H9 (cell line): ENCODE results near the gene CREBRF. TPM values are rescaled to one million over a fixed set of nuclear protein-coding genes. Genes with fewer than 3 reads are reported as not detected.

Experiments
- DNase-seq: peaks from one replicate; pipeline ENCODE4 v3.0.0-alpha.2; 2017
- H2AFZ ChIP-seq: one replicate; pipeline ENCODE4 v1.6.1; 2013; ENCODE audit warnings: mild to moderate bottlenecking, low read length, control low read depth, moderate library complexity
- H2AK5ac ChIP-seq: 2 replicates; pipeline ENCODE4 v1.6.1; 2013; ENCODE audit warnings: low read length, control low read depth, mixed read lengths; ENCODE audit not compliant: insufficient read length
- H2BK120ac ChIP-seq: one replicate; pipeline ENCODE4 v1.6.1; 2013; ENCODE audit warnings: low read depth, mild to moderate bottlenecking, low read length, control low read depth, inconsistent platforms; ENCODE audit not compliant: poor library complexity, severe bottlenecking
- H2BK12ac ChIP-seq: 2 replicates; pipeline ENCODE4 v1.6.1; 2013; ENCODE audit warnings: low read length, control low read depth, mixed read lengths, low read depth; ENCODE audit not compliant: insufficient read length
- H2BK15ac ChIP-seq: 2 replicates; pipeline ENCODE4 v1.6.1; 2013; ENCODE audit warnings: low read depth, low read length, control low read depth
- H2BK20ac ChIP-seq: one replicate; pipeline ENCODE4 v1.6.1; 2013; ENCODE audit warnings: low read depth, mild to moderate bottlenecking, low read length, control low read depth, inconsistent platforms; ENCODE audit not compliant: poor library complexity, severe bottlenecking
- H2BK5ac ChIP-seq: 2 replicates; pipeline ENCODE4 v1.6.1; 2013; ENCODE audit warnings: low read length, control low read depth, mixed read lengths; ENCODE audit not compliant: insufficient read length
- H3K14ac ChIP-seq: 2 replicates; pipeline ENCODE4 v1.6.1; 2013; ENCODE audit warnings: low read length, control low read depth; ENCODE audit not compliant: insufficient read depth
- H3K18ac ChIP-seq: 2 replicates; pipeline ENCODE4 v1.6.1; 2013; ENCODE audit warnings: low read depth, mild to moderate bottlenecking, mixed read lengths, low read length, control low read depth; ENCODE audit not compliant: insufficient read length
- H3K23ac ChIP-seq: 2 replicates; pipeline ENCODE4 v1.6.1; 2013; ENCODE audit warnings: low read length, control low read depth, mixed read lengths, low read depth; ENCODE audit not compliant: insufficient read length
- H3K23me2 ChIP-seq: 2 replicates; pipeline ENCODE4 v1.6.1; 2013; ENCODE audit warnings: low read depth, mild to moderate bottlenecking, mixed read lengths, low read length, control low read depth; ENCODE audit not compliant: insufficient read length, poor library complexity, severe bottlenecking
- H3K27ac ChIP-seq: 2 replicates; pipeline ENCODE4 v1.5.1; 2013; ENCODE audit warnings: low read length, control low read depth, mixed read lengths, low read depth; ENCODE audit not compliant: insufficient read length
- H3K27me3 ChIP-seq: 2 replicates; pipeline ENCODE4 v1.6.1; 2013; ENCODE audit warnings: low read length, control low read depth, inconsistent platforms; ENCODE audit not compliant: insufficient read depth
- H3K4ac ChIP-seq: 2 replicates; pipeline ENCODE4 v1.6.1; 2013; ENCODE audit warnings: low read depth, mild to moderate bottlenecking, control low read depth, inconsistent platforms, low read length, moderate library complexity
- H3K4me1 ChIP-seq: 2 replicates; pipeline ENCODE4 v1.6.1; 2013; ENCODE audit warnings: low read length, control low read depth, inconsistent platforms; ENCODE audit not compliant: insufficient read depth
- H3K4me2 ChIP-seq: 2 replicates; pipeline ENCODE4 v1.6.1; 2013; ENCODE audit warnings: low read length, control low read depth, mixed read lengths; ENCODE audit not compliant: insufficient read length, insufficient read depth
- H3K56ac ChIP-seq: 2 replicates; pipeline ENCODE4 v1.6.1; 2013; ENCODE audit warnings: low read depth, mild to moderate bottlenecking, mixed read lengths, low read length, control low read depth; ENCODE audit not compliant: insufficient read length
- H3K79me1 ChIP-seq: 2 replicates; pipeline ENCODE4 v1.6.1; 2013; ENCODE audit warnings: low read depth, mild to moderate bottlenecking, moderate library complexity, low read length, control low read depth, inconsistent platforms; ENCODE audit not compliant: insufficient read depth, poor library complexity, severe bottlenecking
- H3K79me2 ChIP-seq: 2 replicates; pipeline ENCODE4 v1.6.1; 2013; ENCODE audit warnings: low read length, control low read depth, inconsistent platforms; ENCODE audit not compliant: insufficient read depth
- H3K9ac ChIP-seq: 2 replicates; pipeline ENCODE4 v1.6.1; 2013; ENCODE audit warnings: low read length, control low read depth, mixed read lengths; ENCODE audit not compliant: insufficient read length; ENCODE audit errors: extremely low read depth
- H3K9me3 ChIP-seq: one replicate; pipeline ENCODE4 v1.6.1; 2013; ENCODE audit warnings: low read depth, low read length, inconsistent platforms; ENCODE audit not compliant: control insufficient read depth
- H3T11ph ChIP-seq: one replicate; pipeline ENCODE4 v1.6.1; 2013; ENCODE audit warnings: mild to moderate bottlenecking, low read length, control low read depth, inconsistent platforms
- H4K20me1 ChIP-seq: one replicate; pipeline ENCODE4 v1.6.1; 2013; ENCODE audit not compliant: control insufficient read depth, insufficient read length, insufficient read depth
- H4K5ac ChIP-seq: 2 replicates; pipeline ENCODE4 v1.6.1; 2013; ENCODE audit warnings: low read depth, mild to moderate bottlenecking, mixed read lengths, low read length, control low read depth; ENCODE audit not compliant: insufficient read length
- H4K8ac ChIP-seq: replicated peaks from 2 replicates; pipeline ENCODE4 v1.6.1; 2013; ENCODE audit warnings: low read length, control low read depth, mixed read lengths, low read depth; ENCODE audit not compliant: insufficient read length
- H4K91ac ChIP-seq: 2 replicates; pipeline ENCODE4 v1.6.1; 2013; ENCODE audit warnings: low read depth, mild to moderate bottlenecking, moderate library complexity, mixed read lengths, low read length, control low read depth; ENCODE audit not compliant: insufficient read length
- H3K27ac Mint-ChIP-seq, 3 experiments: 2 replicates in 2 of 3; 3 replicates in 1 of 3; pipeline ENCODE4 v1.8.0; 2020 to 2021; ENCODE audit warnings: mixed read lengths in 3 of 3, mild to moderate bottlenecking in 1 of 3, moderate library complexity in 1 of 3
- H3K27me3 Mint-ChIP-seq: 2 replicates; pipeline ENCODE4 v1.8.0; 2021; ENCODE audit warnings: low read depth, mild to moderate bottlenecking, moderate library complexity, mixed read lengths
- H3K36me3 Mint-ChIP-seq, 3 experiments: 2 replicates in 2 of 3; 3 replicates in 1 of 3; pipeline ENCODE4 v1.8.0; 2020 to 2021; ENCODE audit warnings: low read depth in 3 of 3, mixed read lengths in 3 of 3; ENCODE audit not compliant: insufficient read depth in 1 of 3
- H3K4me1 Mint-ChIP-seq, 2 experiments: 2 replicates each; pipeline ENCODE4 v1.8.0; 2020; ENCODE audit warnings: mixed read lengths in 2 of 2
- H3K4me3 Mint-ChIP-seq, 2 experiments: 2 replicates in 1 of 2; 3 replicates in 1 of 2; pipeline ENCODE4 v1.8.0; 2020 to 2021; ENCODE audit warnings: mild to moderate bottlenecking in 2 of 2, mixed read lengths in 2 of 2, moderate library complexity in 1 of 2
- H3K9me3 Mint-ChIP-seq, 2 experiments: 2 replicates in 1 of 2; 3 replicates in 1 of 2; pipeline ENCODE4 v1.8.0; 2020; ENCODE audit warnings: mild to moderate bottlenecking in 2 of 2, mixed read lengths in 2 of 2, moderate library complexity in 1 of 2
- WGBS: extraction: QIAGEN DNeasy Blood & Tissue Kit; methylation state at CpG from one replicate; pipeline ENCODE4 v1.1.7; 2013; ENCODE audit warnings: missing lambda C conversion rate, low lambda C conversion rate, mixed read lengths; ENCODE audit not compliant: insufficient read length; ENCODE audit errors: extremely low coverage; 5-methylcytosine and 5-hydroxymethylcytosine counted together
- total RNA-seq: library from RNA; stranded (reverse); gene quantifications from 2 replicates; pipeline ENCODE4 v1.2.1, GENCODE V29; 2021
- TF ChIP-seq, protein P1 (sequence below): fragments of 200-600 bp; sonication (generic); conservative IDR thresholded peaks from 3 replicates; pipeline ENCODE4 v1.8.0; 2021; ENCODE audit warnings: antibody characterized with exemption, mild to moderate bottlenecking

Gene CREBRF
- total RNA-seq, 1 experiment from 2014 or later: 2.7 TPM

DNA sequence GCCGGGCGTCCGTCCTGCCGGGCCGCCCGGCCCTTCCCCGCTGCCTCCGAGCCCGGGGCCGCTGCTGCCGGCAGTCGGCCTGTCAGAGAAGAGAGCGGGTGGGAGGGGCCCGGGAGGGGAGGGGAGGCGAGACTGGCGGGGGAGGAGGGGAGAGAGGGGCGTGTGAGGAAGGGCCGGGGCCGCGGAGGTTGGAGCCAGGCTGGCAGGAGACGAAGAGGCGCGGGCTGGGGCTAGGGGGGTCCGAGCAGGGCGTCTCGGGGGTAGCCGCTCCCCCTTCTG is 570 bp downstream of the CREBRF start:
- Histone ChIP-seq H2BK5ac (no peak overlapping the region), H3K27ac (no peak overlapping the region), H3K79me2 (no peaks in the 10 kb centered on the region), H3K56ac (no peak overlapping the region), H3K23ac (no peak overlapping the region), H3K9ac (no peak overlapping the region), H3K4me1 (no peaks in the 10 kb centered on the region; the same call in 1 of the 2 replicates), H2AFZ (no peak overlapping the region), H4K91ac (no peak overlapping the region), H2BK15ac (no peak overlapping the region), H3K23me2 (peaks cover 4% of the 10 kb centered on the region), H2BK20ac (no peak overlapping the region), H4K8ac (no peak overlapping the region), H3K4me2 (peak overlapping the region; percentile 98), H2AK5ac (no peak overlapping the region), H3K4ac (no peak overlapping the region), H4K20me1 (no peaks in the 10 kb centered on the region), H4K5ac (no peak overlapping the region), H3T11ph (no peak overlapping the region), H2BK120ac (no peak overlapping the region), H3K79me1 (no peaks in the 10 kb centered on the region), H3K27me3 (no peaks in the 10 kb centered on the region), H3K14ac (no peak overlapping the region), H2BK12ac (no peak overlapping the region), H3K18ac (no peak overlapping the region), H3K9me3 (no peaks in the 10 kb centered on the region)
- Mint-ChIP-seq H3K27ac (peak overlapping the region in 1 of 3 experiments; percentile 85; a peak in 1 of 7 replicates), H3K9me3 (no peaks in the 10 kb centered on the region), H3K36me3 (no peaks in the 10 kb centered on the region), H3K27me3 (no peaks in the 10 kb centered on the region; the same call in 1 of the 2 replicates), H3K4me1 (peaks cover 13 to 22% of the 10 kb centered on the region in 2 experiments), H3K4me3 (peak overlapping the region; percentile 88 to 94)
- no CpG with 5 or more reads among the region's 27 CpGs for WGBS
- DNase-seq: no peak
- TF ChIP-seq, protein P1, sequence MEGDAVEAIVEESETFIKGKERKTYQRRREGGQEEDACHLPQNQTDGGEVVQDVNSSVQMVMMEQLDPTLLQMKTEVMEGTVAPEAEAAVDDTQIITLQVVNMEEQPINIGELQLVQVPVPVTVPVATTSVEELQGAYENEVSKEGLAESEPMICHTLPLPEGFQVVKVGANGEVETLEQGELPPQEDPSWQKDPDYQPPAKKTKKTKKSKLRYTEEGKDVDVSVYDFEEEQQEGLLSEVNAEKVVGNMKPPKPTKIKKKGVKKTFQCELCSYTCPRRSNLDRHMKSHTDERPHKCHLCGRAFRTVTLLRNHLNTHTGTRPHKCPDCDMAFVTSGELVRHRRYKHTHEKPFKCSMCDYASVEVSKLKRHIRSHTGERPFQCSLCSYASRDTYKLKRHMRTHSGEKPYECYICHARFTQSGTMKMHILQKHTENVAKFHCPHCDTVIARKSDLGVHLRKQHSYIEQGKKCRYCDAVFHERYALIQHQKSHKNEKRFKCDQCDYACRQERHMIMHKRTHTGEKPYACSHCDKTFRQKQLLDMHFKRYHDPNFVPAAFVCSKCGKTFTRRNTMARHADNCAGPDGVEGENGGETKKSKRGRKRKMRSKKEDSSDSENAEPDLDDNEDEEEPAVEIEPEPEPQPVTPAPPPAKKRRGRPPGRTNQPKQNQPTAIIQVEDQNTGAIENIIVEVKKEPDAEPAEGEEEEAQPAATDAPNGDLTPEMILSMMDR: no peak
